NCI-H2081 (cell line): ENCODE measurements around the gene LACTBL1.
A peak's percentile ranks its signal among the peaks of the same experiment; 100 is the strongest.
"Not testable (repeated sequence)": the region's sequence is repeated elsewhere in the genome, so short reads cannot be mapped to it uniquely, and the experiment has no call there.

Experiments used
- DNase-seq, 2 experiments: peaks; one replicate each; lab custom pipeline; 2025; lab: John Stamatoyannopoulos, UW

LACTBL1 gene

DNA sequence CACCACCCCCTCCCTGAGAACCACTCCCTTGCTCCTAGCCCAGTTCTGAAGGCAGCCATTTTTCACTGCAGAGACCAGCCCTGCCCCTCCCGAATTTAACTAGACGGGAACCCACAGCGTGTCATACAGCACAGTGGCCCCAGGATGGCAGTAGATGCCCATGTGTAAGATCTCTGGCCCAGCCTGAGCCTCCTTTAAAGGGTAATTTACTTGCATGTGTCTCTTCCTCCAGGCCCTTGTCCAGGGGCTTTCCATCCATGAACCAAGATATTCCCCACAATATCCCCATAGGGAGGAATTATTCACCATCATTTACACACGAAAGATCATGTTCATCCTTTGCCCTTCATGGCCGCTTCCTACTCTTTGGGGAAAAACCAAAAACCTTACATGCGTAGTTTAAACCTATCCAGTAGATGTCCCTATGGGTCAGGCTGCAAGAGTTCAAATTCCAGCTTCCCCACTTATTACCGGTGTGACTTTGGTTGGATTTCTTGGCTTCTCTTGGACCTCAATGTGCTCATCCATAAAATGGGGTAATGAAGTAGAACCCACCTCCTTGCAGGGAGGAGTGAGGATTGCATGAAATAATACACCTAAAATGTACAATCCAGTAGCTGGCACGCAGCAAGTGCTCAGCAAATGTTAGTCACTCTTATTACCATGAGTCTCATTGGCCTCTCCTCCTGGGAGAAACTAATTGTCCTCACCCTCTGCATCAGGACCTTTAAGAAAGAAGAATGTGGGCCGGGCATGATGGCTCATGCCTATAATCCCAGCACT is 4.0 kb upstream of the LACTBL1 start:
- peak; percentile 89 to 90 for DNase-seq

GRCh38 chr1:22976127-22976460 is 3.4 kb upstream of the LACTBL1 start:
- DNase-seq = no peak

DNA sequence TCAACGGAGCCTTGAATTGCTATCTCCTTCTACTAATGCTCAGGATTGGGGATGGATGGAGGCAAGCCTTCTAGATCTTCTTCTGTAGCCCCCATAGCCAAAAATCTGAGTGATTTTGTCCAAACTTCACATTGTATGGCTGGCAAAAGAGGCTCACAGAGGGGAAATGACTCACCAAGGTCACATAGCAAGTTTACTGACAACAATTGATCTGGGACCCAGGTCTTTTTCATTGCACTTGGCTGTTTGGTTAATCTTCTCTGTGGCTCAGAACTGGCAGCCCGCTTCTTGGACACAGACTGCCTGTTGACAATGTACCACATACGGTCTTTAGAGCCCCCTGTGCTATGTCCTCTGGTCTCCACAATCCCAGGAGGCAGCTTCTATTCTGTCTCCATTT is 3.0 kb upstream of the LACTBL1 start:
- no peak for DNase-seq

DNA sequence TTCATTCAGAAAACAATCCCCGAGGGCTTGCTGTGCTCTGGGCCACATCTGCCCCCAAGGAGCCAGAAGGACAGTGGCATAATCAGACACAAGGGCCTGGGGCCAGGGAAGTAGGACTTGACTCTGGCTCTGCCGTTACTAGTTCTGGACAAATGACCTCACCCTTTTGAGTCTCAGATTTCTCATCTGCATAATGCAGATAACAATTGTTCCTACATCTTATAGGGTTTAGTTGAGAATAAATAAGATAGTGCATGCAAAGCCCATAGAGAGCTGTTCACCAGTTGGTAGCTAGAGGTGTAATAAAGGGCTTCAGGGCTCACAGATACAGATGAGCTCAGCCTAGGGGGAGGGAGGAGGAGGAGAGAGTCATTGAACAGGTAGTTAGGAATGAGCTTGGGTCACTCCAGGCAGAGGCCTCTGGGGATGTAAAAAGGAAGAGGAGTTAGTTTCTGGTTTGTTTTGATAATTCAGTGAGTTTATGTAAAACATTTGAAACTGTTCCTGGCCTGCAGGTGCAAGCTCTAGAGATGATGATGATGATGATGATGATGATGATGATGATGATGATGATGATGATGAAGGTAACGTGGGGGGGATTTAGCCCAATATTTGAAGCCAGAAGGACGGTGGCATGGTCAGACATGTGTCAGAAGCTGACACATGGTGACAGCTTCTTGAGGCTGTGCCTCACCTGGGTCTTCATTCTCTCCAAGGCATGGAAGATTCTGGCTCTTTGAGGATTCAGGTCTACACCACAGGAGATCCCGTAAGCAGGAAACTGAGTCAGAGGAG is 858 bp downstream of the LACTBL1 start:
- no peak for DNase-seq

GRCh38 chr1:22971161-22971560 is 1.5 kb downstream of the LACTBL1 start:
- DNase-seq = no peak

GRCh38 chr1:22970096-22970495 is 2.6 kb downstream of the LACTBL1 start:
- no peak for DNase-seq

- peak; percentile 88 to 97 for DNase-seq
Observed at GRCh38 chr1:22969304-22969709, 3.4 kb downstream of the LACTBL1 start.

DNA sequence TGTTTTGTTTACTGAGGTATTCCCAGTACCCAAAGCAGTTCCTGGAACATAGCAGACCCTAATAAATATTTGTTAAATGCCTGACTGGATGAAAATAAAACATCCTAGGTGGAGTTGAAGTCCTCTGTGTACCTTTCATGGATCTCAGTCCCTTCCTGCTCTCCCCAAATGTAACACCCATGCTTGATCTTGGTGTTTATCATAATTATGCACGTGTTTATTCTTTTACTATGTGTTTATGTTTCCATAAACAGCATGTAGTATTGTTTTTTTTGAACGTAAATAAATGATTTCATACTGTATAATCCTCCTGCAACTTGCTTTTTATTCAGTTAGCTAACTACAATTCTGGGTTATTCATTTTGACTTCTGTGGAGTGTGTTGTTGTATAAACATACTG is 4.8 kb downstream of the LACTBL1 start:
- DNase-seq = no peak

DNA sequence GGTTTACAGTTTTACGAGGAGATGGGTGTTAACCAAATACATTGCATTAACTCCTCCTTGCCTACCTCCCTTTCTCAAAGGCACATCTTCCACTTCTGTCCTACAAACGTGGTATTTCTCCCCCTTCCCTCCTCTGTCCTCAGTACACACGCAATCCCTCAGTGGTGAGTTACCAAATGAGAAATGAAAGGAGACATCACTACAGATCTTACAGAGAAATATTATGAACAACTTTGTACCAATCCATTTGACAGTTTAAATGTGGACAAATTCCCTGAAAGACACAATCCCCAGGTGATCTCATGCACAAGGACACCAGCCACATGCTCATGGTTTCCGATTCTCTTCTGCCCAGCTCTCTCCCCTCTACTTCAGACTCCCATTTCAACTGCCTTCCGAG is 6.4 kb downstream of the LACTBL1 start:
- DNase-seq = no peak

DNA sequence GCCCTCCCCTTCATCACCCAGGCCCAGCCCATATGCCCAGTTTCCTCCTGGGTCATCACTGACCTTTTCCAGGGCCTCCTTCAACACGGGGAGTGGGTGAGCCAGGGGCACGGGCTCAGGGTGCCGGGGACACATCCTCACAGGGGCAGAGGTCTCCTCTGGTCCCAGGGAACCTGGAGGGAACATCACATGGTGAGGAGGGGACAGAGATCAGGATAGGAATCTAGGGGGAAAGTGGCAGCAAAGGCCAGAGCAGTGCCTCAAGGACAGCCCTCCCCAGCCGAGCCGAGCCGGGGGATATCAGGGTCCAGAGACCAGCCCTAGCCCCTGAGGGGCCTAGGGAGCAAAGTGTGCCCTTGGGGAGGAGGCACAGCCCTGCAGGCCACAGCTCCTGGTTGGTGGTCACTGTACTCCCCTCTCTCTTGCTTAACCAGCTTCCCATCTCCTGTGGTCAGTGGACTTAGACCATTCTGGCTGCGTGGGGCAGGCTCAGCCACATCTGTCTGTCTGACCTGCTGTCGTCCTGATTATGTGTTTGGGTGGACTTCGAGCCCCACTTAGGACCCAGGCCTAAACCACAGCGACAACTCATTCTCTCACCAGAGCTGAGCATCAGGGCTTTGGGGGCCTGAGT is 9.5 kb downstream of the LACTBL1 start:
- no peak for DNase-seq

DNA sequence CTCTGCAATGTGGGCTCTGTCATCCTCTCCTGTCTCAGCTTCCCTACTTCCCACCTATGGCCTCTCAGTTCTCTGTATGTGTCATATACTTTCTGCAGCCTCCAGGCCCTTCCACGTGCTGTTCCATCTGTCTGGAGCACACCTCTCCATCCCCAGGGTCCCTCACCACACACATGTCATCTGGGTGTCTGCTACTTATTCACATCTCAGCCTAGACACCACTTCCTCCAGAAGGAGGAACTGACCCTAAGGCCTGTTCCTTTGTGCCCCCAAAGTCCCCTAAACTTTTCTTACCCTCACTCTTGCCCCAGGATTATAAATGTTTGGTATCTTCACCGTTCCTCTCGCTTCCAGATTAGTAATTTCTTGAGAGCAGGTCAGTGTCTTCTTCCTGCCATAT is 10.1 kb downstream of the LACTBL1 start:
- no peak for DNase-seq

DNA sequence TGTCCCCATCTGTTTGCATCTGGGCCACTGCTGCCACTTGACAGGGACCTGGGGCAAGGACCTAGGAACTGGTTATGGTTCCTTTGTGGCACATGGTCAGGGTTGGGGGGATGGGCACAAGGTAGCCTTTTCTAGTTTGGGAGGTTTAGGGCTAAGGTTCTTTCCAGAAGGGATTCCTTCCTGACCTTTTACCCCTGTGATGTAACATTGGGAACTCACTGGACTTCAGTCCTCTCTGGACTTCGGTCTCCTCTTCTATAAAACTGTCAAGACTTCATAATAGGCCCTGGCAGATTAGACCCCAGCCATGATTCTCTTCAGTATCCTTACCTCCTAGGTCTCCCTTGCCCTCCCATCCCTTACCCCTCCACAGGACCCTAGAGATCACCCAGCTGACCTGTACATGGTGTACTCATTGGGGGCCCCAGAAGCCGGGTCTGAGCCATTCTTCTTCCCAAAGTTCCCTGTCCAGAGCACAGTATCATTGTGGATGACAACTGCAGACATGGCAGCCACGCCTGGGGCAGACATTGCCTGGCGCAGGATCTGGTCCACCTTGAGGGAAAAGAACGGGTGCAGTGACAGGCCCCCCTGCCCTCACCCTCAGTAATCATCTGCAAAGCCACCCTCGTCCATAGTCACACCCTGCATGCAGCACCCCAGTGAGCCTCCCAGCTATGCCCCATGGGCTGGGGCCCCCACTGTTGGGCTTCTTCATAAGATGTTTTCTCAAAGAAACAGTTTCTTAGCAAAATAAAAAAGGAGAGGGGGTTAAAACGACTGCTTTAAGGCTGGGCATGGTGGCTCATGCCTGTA is 12.9 kb downstream of the LACTBL1 start:
- no peak for DNase-seq

DNA sequence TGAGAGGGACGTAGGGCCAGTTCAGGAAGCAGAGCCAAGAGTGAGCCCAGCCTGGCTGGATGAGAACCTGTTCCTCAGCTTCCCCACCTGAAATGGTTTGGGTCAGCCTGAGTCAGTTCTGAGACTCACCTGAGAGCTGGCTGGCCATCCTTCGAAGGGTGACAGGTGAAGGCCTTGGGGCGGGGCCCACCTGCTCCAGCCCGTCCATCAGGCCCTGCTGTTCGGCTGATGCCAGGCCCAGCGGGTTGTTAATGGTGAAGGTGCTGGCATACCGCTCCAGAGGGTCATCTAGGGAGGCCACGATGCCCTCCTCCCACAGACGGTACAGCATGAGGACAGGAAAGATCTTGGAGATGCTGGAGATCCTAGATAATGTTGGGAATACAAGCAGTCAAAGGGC is 14.1 kb downstream of the LACTBL1 start:
- DNase-seq = no peak

DNA sequence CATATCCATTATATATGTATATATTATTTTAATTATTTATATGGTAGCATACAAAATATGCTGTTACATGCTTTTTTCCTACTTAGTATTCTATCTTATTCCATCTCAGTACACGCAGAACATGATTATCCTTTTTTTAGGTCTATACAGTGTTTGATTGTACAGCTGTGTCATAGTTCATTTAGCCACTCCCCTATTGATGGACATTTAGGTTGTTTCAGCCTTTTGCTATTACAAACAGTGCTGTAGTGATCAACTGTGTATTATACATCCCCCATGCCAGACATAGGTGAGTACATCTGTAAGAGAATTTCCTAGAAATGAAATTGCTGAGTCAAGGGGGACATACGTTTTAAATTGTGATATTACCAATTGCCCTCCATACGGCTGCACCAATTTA is 15.6 kb downstream of the LACTBL1 start:
- no peak for DNase-seq

- DNase-seq = no peak
Observed at GRCh38 chr1:22955146-22955545, 17.5 kb downstream of the LACTBL1 start.

- no peak for DNase-seq
Observed at GRCh38 chr1:22953740-22954141, 18.9 kb downstream of the LACTBL1 start.

DNA sequence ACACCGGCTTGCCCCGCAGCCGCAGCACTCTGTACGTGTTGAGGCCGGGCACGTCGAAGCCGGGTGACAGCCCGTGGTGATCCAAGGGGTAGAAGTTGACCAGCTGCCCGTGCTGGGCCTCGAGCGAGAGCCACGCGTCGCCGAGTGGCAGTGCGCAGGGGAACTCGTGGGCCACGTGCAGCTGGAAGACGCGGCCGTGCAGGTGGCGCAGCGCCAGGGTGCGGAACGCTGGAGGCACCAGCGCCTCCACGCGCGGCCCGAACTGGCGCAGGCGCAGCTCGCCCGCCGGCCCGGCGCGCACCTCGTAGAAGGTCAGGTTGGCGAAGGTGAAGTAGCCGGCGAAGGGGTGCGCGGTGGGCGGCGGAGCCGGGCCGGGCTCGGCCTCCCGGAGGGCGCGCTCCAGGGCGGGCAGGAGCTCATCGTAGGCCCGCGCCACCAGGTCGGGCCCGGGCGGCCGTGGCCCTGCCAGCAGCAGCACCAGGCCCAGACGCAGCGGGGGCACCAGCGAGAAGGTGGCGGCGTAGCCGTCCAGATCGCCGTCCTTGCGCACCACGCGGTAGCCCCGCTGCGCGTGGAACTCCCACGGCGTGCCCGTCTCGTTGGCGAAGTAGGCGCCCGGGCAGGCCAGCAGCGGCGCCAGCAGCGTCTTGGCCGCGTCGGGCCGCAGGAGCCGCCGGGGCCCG is 19.5 kb downstream of the LACTBL1 start:
- no peak for DNase-seq

DNA sequence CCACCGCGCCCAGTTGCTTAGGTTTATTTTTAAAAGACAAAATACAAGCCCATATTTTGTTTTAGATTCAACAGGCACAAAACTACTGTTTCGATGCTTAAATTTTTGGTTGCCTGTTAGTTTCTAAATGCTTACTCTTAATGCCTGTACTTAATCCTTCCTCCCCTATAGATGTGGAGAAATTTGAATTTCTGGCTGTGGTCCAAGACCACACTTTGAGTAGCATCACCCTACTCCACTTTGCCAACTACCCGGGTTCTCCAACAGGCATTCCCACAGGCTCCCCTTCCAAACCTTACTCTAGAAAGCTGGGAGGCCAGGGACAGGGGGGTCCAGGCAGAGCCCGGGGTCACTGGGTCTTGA is 20.0 kb downstream of the LACTBL1 start:
- no peak for DNase-seq

GRCh38 chr1:22951796-22952195 is 20.9 kb downstream of the LACTBL1 start:
- no peak for DNase-seq

- DNase-seq = no peak
Observed at GRCh38 chr1:22949822-22950331, 22.8 kb downstream of the LACTBL1 start.

DNA sequence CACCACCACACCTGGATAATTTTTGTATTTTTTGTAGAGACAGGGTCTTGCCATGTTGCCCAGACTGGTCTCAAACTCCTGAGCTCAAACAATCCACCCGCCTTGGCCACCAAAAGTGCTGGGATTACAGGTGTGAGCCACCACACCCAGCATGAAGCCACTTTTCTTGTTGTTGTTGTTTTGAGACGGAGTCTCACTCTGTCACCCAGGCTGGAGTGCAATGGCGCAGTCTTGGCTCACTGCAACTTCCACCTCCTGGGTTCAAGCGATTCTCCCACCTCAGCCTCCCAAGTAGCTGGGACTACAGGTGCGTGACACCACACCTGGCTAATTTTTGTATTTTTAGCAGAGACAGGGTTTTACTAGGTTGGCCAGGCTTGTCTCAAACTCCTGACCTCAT is 27.5 kb downstream of the LACTBL1 start:
- DNase-seq = not testable (repeated sequence)
